Measurements from ENCODE around the gene KCNQ2. TPM values are rescaled to one million over a fixed set of nuclear protein-coding genes. Genes with fewer than 3 reads are reported as not detected.

Gene KCNQ2
- total and polyA plus RNA-seq, 2 experiments from 2014 or later, result 68.5 to 92.4 TPM

DNA sequence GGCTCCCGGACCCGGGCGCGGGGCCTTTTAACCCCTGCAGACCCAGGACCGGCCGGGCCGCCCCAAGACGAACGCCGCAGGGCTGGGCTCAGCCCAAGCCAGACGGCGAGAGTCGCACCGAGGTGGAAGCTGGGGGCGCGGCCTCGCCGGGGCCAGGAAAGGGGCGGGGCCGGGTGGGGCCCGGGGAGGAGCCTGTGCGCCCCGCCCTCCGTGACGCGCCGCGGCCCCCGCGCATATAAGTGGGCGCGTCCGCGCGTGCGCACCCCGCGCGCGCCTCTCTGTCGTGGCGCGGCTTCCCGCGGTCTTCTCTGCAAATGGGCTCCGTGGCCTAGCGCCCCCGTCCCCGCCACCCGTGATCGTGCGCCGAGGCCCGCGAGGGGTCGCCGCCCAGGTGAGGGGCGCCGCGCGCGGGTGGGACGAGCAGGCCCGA, 48.1 kb upstream of the KCNQ2 start, which contains the start of gene PPDPF:
Gene PPDPF (plus strand): TSS at position 262 of the 430 bp plus-strand sequence. CDS start 544 bp downstream, outside the sequence.
- peak; percentile 67 for ATAC-seq
- H3K79me2 ChIP-seq (replicated peaks; ENCODE audit: insufficient read depth), result peaks cover 4% of the 10 kb centered on the region; the same call in 1 of the 2 replicates
- peak within 1 kb of the TSS; percentile 84; the same call in 1 of the 2 replicates for H2AFZ ChIP-seq
- no peaks in the 10 kb centered on the region for H3K27me3 ChIP-seq (ENCODE audit: insufficient read depth)
- H4K20me1 ChIP-seq (replicated peaks; ENCODE audit: insufficient read depth), result no peaks in the 10 kb centered on the region; the same call in 1 of the 2 replicates
- no peaks in the 10 kb centered on the region for H3K9me2 ChIP-seq (ENCODE audit: insufficient read depth)
- peak; percentile 86 for DNase-seq (ENCODE audit: low spot score)
- peak within 1 kb of the TSS; percentile 89 for H3K27ac Mint-ChIP-seq
- peaks cover 28% of the 10 kb centered on the region for H3K9me3 Mint-ChIP-seq
- H3K4me3 Mint-ChIP-seq, result peak within 1 kb of the TSS; percentile 89
- peaks cover 13% of the 10 kb centered on the region; the same call in 1 of the 2 replicates for H3F3A ChIP-seq (replicated peaks; ENCODE audit: low read depth)
- TF ChIP-seq, protein P1, sequence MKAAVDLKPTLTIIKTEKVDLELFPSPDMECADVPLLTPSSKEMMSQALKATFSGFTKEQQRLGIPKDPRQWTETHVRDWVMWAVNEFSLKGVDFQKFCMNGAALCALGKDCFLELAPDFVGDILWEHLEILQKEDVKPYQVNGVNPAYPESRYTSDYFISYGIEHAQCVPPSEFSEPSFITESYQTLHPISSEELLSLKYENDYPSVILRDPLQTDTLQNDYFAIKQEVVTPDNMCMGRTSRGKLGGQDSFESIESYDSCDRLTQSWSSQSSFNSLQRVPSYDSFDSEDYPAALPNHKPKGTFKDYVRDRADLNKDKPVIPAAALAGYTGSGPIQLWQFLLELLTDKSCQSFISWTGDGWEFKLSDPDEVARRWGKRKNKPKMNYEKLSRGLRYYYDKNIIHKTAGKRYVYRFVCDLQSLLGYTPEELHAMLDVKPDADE (IDR thresholded peaks at IDR 0.05), result peak; percentile 26; the same call in 1 of the 2 replicates
- TF ChIP-seq, protein P2, sequence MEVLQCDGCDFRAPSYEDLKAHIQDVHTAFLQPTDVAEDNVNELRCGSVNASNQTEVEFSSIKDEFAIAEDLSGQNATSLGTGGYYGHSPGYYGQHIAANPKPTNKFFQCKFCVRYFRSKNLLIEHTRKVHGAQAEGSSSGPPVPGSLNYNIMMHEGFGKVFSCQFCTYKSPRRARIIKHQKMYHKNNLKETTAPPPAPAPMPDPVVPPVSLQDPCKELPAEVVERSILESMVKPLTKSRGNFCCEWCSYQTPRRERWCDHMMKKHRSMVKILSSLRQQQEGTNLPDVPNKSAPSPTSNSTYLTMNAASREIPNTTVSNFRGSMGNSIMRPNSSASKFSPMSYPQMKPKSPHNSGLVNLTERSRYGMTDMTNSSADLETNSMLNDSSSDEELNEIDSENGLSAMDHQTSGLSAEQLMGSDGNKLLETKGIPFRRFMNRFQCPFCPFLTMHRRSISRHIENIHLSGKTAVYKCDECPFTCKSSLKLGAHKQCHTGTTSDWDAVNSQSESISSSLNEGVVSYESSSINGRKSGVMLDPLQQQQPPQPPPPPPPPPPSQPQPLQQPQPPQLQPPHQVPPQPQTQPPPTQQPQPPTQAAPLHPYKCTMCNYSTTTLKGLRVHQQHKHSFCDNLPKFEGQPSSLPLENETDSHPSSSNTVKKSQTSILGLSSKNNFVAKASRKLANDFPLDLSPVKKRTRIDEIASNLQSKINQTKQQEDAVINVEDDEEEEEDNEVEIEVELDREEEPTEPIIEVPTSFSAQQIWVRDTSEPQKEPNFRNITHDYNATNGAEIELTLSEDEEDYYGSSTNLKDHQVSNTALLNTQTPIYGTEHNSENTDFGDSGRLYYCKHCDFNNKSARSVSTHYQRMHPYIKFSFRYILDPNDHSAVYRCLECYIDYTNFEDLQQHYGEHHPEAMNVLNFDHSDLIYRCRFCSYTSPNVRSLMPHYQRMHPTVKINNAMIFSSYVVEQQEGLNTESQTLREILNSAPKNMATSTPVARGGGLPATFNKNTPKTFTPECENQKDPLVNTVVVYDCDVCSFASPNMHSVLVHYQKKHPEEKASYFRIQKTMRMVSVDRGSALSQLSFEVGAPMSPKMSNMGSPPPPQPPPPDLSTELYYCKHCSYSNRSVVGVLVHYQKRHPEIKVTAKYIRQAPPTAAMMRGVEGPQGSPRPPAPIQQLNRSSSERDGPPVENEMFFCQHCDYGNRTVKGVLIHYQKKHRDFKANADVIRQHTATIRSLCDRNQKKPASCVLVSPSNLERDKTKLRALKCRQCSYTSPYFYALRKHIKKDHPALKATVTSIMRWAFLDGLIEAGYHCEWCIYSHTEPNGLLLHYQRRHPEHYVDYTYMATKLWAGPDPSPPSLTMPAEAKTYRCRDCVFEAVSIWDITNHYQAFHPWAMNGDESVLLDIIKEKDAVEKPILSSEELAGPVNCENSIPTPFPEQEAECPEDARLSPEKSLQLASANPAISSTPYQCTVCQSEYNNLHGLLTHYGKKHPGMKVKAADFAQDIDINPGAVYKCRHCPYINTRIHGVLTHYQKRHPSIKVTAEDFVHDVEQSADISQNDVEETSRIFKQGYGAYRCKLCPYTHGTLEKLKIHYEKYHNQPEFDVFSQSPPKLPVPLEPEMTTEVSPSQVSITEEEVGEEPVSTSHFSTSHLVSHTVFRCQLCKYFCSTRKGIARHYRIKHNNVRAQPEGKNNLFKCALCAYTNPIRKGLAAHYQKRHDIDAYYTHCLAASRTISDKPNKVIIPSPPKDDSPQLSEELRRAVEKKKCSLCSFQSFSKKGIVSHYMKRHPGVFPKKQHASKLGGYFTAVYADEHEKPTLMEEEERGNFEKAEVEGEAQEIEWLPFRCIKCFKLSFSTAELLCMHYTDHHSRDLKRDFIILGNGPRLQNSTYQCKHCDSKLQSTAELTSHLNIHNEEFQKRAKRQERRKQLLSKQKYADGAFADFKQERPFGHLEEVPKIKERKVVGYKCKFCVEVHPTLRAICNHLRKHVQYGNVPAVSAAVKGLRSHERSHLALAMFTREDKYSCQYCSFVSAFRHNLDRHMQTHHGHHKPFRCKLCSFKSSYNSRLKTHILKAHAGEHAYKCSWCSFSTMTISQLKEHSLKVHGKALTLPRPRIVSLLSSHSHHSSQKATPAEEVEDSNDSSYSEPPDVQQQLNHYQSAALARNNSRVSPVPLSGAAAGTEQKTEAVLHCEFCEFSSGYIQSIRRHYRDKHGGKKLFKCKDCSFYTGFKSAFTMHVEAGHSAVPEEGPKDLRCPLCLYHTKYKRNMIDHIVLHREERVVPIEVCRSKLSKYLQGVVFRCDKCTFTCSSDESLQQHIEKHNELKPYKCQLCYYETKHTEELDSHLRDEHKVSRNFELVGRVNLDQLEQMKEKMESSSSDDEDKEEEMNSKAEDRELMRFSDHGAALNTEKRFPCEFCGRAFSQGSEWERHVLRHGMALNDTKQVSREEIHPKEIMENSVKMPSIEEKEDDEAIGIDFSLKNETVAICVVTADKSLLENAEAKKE (CRISPR knock-in tag; IDR thresholded peaks at IDR 0.05), result no peak
- TF ChIP-seq POLR2AphosphoS5 (IDR thresholded peaks at IDR 0.05; ENCODE audit: low read depth) (peak; percentile 57; the same call in 1 of the 2 replicates), EZH2phosphoT487 (IDR thresholded peaks at IDR 0.05; ENCODE audit: unreplicated experiment) (no peak), ZNF114 (CRISPR knock-in tag; IDR thresholded peaks at IDR 0.05) (no peak), CREB1 (CRISPR knock-in tag; IDR thresholded peaks at IDR 0.05; ENCODE audit: low read depth) (peak; percentile 87), NANOG (IDR thresholded peaks at IDR 0.05; ENCODE audit: borderline replicate concordance) (no peak)
- TF ChIP-seq, protein P3, sequence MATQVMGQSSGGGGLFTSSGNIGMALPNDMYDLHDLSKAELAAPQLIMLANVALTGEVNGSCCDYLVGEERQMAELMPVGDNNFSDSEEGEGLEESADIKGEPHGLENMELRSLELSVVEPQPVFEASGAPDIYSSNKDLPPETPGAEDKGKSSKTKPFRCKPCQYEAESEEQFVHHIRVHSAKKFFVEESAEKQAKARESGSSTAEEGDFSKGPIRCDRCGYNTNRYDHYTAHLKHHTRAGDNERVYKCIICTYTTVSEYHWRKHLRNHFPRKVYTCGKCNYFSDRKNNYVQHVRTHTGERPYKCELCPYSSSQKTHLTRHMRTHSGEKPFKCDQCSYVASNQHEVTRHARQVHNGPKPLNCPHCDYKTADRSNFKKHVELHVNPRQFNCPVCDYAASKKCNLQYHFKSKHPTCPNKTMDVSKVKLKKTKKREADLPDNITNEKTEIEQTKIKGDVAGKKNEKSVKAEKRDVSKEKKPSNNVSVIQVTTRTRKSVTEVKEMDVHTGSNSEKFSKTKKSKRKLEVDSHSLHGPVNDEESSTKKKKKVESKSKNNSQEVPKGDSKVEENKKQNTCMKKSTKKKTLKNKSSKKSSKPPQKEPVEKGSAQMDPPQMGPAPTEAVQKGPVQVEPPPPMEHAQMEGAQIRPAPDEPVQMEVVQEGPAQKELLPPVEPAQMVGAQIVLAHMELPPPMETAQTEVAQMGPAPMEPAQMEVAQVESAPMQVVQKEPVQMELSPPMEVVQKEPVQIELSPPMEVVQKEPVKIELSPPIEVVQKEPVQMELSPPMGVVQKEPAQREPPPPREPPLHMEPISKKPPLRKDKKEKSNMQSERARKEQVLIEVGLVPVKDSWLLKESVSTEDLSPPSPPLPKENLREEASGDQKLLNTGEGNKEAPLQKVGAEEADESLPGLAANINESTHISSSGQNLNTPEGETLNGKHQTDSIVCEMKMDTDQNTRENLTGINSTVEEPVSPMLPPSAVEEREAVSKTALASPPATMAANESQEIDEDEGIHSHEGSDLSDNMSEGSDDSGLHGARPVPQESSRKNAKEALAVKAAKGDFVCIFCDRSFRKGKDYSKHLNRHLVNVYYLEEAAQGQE (IDR thresholded peaks at IDR 0.05; ENCODE audit: unreplicated experiment), result no peak
- TF ChIP-seq, protein P4, sequence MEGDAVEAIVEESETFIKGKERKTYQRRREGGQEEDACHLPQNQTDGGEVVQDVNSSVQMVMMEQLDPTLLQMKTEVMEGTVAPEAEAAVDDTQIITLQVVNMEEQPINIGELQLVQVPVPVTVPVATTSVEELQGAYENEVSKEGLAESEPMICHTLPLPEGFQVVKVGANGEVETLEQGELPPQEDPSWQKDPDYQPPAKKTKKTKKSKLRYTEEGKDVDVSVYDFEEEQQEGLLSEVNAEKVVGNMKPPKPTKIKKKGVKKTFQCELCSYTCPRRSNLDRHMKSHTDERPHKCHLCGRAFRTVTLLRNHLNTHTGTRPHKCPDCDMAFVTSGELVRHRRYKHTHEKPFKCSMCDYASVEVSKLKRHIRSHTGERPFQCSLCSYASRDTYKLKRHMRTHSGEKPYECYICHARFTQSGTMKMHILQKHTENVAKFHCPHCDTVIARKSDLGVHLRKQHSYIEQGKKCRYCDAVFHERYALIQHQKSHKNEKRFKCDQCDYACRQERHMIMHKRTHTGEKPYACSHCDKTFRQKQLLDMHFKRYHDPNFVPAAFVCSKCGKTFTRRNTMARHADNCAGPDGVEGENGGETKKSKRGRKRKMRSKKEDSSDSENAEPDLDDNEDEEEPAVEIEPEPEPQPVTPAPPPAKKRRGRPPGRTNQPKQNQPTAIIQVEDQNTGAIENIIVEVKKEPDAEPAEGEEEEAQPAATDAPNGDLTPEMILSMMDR (conservative IDR thresholded peaks at IDR 0.05; ENCODE audit: low read depth in 2 of 2), result no peak
- H3K36me3 Mint-ChIP-seq (ENCODE audit: low read depth), result peaks cover 40% of the 10 kb centered on the region
- peak within 1 kb of the TSS; percentile 86 for H3K4me3 ChIP-seq
- H3K36me3 ChIP-seq (ENCODE audit: insufficient read depth), result no peaks in the 10 kb centered on the region
- peaks cover 14% of the 10 kb centered on the region for H3K4me1 Mint-ChIP-seq
- peak within 1 kb of the TSS; percentile 87 for H3K27ac ChIP-seq (ENCODE audit: low read depth)
- peak within 1 kb of the TSS; percentile 95 for H3K4me2 ChIP-seq
- H3K4me1 ChIP-seq (ENCODE audit: insufficient read depth), result peaks cover 12% of the 10 kb centered on the region; the same call in 1 of the 2 replicates
- peaks cover 22% of the 10 kb centered on the region for H3K27me3 Mint-ChIP-seq (ENCODE audit: insufficient read depth, low read depth, poor library complexity)

Measured in GM23338 (cell line).